Stimulated activated CD8-positive, alpha-beta memory T cell treated with anti-CD3 and anti-CD28 coated beads, Interleukin-15, amount 100 ng/mL, for 4 hours (primary cell): ENCODE results near the gene PLCG1.

ENCODE experiments used
- DNase-seq, 2 donors: peaks; one replicate each; pipeline ENCODE4 v3.0.0-alpha.2; 2020; ENCODE audit warnings: low read depth in 2 of 2

PLCG1 gene

DNA sequence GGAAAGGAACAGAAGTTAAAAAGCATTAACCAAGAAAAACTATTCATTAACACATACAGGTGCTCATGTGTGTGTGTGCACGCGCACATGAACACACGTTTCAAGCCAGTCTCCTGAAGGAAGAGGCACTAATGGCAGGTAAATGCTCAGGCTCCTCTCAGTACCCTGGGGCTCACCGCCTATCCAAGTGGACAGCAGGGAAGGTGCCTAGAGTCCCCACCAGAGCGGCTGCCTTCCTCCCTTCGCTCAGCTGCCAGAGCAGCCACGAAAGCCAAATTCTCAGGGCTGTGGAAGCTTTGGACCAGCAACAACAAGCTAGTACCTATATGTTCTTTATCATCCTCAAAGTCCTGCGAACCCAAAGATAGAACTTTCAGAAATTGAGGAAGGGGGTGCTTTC lies 42.6 kb downstream of the PLCG1 start:
- DNase-seq, result no peak

DNA sequence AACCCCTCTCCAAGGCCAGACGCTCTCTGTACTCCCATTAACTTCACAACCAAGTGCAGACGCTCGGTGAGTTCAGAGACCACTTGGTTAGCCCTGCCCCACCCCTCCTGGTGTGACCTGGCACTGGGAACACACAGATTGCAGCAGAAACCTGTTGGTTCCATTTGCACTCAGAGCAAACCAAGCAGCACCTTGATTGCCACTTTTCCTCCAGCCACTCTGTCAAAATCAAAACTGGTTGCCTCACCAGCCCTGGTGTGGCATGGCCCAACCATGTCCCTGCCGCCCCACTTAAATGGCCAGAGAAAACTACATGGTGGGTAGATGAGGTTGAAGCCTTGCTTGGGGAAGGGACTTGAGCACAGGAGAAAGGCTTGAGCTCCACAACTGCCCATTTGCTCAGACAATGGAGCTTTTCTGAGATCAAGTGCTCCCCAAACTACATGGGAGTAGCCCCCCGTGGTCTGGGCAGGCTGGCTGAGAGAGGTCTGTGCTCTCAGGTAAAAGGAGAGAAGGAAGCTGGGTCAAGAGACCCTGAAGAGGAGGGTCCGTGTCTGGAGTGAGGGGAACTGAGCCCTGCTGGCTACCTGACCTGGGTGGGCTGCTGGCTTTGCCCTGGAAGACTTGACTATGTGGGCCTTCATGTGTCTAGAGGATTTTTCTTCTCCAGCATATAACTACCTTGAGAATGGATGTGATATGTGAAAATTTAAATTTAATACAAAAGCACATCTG lies 43.4 kb downstream of the PLCG1 start:
- DNase-seq, result no peak

DNA sequence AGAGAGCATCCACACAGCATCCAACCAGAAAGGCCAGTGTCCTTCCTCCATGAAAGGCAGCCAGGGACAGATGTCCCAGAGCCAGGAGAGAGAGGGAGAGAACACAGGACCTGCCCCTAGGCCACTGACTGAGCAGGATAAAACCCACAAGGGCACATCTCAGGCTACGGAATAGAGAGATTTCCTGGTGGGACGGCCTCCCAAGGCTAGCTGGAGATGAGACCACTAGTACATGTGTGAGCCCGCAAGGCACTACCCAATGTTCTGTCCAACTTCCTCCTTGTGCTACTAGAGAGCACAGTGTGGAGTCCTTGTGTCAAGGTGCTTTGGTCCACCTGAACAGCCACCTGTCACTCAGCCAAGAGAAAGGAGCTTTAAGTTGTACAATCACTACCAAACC lies 44.2 kb downstream of the PLCG1 start:
- DNase-seq, result no peak

DNA sequence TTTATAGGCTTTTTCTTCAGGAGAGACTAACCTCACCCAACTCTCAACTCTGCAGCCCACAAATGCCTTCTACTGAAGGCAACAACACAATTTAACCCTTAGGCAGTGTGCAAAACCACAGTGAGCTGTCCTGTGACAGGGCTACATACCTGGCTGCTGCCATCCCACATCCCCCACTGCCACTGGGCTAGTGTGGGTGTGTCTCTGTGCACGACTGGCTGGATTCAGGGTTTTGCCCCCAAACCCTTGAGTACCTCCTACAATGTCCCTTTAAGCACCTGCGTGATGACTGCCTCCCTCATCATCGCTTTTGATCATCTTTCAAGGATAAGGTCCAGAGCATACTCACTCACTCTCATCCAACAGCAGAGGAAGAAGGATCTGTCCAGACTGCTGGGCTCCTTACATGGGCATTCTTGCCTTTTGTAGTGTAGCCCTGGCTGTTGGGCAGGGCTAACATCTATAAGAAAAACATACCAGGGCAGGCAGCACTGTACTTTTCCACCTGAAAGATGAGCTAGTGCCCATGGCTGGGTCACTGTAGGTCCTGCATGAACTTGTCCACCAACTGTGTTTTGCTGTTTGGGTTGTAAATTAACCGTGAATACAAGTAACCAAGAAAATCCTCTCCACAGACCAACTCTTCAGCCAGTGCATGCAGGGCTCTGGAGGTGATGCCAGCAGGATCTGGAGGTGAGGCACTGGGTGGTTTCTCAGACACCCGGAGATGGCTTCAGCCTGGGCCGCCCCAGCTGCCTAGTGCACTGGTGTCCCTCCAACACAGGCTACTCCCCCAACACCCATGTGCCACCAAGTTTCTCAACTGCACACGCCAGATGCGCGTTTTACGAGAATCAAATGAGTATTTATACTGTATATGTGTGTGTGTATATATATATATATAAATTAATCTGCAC lies 45.2 kb downstream of the PLCG1 start:
- DNase-seq, result no peak

- no peak for DNase-seq
Measured at GRCh38 chr20:41183391-41183790, 46.0 kb downstream of the PLCG1 start.

DNA sequence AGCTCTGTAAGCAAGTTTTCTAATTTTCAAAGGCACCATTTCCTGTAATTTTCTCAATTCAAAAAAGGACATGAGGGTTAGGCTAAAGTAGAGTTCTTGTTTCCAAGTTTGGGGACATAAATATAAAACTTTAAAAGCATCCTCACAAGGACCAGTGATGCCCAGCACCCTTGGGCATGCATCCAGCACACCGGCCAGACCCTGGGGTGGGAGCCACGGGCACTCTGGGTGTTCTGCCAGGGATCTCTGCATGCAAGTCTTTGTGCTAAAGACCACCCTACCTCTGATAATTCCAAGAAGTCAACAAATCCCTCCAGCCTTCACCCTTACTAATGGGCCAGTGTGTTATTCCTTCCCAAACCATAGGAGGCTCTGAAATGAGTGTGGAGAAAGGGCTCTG lies 46.5 kb downstream of the PLCG1 start:
- DNase-seq, result no peak

DNA sequence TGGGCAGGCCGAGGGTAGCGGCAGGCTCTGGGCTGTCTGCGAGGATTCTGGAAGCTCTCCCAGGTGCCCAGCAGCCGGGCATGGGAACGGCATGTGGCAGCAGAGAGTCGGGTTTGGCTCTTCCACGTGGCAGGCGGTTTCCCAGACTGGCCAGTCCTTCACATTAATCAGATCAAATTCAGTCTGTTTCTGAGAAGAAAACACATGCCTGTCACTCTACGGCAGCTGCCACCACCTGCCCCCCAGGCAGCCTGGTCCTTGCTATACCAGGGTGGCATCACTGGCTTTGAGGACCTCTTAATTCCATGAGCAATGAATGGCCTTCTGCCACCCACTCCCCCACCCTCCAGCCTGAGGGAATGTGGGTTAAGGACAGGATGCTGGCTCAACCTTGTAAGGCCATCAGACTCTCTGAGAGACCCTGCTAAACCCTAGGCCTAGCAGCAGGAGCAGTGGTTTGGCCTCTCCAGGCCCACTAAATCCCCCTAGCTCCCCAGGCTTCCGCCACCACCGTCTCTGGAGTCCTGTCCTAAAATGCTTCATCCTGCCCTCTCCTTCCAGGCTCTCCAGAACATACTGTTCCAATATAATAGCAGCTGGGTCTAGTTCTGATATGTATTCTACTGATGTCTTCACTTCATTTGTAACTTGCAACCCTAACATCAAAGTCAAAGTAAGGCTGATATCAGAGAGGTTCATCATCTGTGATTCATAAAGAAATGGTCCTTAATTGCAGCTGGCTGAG lies 47.8 kb downstream of the PLCG1 start:
- no peak for DNase-seq

DNA sequence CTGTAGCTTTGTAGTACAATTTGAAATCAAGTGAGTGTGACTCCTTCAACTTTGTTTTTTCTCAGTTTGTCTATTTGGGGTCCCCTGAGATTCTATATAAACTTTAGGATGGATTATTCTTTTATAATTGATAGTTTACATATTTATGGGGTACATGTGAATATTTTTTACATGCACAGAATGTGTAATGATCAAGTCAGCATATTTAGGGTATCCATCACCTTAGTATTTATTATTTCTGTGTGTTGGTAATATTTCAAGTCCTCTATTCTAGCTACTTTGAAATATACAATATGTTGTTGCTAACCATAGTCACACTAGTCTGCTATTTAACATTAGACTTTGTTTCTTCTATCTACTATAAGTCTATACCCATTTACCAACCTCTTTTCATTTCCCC lies 50.3 kb downstream of the PLCG1 start:
- DNase-seq, result no peak

DNA sequence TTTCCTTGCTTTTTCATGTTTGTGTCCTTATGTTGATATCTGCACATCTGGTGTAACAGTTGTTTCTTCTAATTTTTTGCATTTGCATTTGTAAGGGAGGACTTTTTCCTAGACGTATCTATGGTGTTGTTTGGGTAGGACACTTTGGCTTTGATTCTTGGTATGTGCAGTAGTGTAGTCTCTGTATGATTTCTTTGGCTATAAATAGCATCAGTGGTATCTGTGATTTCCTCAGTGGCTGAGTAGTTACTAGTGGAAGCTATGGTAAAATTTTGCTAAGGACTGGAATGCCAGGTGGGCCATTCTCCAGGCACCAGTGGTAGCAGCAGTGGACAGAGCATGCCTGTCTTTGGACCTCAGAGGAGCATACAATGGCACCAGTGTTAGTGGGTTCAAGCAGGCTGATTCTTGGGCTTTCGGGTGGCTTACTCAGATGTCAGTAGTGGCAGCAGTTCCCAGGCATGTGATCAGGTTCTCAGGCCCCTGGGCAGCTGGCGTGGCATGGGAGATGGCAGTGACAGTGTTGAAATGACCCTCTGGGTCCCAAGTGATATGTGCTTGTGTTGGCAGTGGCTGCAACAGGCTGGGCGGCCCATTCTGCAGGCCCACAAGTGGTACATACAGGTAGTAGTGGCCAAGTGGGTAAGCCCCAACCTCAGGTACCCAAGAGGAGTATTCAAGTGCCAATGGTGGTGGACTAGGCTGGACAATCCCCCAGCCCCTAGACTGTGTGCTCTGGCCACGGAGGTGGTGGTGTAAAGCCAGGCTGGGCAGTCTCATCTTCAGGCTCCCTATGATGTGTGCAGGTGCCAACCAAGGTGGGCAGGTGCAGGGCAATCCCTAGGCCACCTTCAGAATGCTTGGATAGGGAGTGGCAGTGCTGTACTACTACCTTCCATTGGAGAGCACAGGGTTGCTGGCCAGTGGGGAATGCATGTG lies 54.5 kb downstream of the PLCG1 start:
- DNase-seq, result no peak

DNA sequence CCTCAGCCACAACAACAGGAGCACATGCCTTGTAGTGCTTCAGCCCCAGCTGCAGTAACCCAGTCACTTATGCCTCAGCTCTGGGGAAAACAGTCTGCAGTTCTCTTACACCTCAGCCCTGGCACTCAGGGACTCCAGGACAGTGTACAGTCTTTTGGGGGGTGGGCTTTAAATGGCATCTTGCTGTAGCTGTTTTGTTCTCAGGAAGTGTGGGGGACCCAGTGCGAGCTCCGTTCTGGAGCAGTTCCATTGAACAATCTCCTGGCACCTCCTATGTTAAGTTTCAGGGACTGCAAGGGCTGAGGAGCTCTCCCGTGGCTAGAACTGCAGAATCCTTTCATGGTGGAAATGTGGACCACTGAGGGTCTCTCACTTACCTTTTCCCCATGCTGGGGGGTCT lies 55.2 kb downstream of the PLCG1 start:
- DNase-seq, result no peak

DNA sequence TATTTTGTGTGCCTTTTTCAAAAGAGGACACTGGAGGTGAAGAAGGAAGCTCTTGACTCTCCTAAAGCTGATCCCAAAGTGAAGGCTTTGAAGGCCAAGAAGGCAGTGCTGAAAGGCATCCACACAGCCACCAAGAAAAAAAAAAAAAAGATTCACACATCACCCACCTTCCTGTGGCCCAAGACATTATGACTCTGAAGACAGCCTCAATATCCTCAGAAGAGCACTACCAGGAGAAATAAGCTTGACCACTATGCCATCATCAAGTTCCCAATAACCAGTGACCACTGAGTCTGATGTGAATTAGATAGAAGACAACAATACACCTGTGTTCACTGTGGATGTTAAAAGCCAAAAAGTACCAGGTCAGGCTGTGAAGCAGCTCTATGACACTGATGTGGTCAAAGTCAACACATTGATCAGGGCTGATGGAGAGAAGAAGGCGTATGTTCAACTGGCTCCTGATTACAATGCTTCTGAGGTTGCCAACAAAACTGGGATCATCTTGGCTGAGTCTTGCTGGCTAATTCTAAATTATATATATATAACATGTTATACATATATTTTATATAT lies 59.4 kb downstream of the PLCG1 start:
- no peak for DNase-seq

GRCh38 chr20:41198443-41198842 lies 61.1 kb downstream of the PLCG1 start:
- no peak for DNase-seq

DNA sequence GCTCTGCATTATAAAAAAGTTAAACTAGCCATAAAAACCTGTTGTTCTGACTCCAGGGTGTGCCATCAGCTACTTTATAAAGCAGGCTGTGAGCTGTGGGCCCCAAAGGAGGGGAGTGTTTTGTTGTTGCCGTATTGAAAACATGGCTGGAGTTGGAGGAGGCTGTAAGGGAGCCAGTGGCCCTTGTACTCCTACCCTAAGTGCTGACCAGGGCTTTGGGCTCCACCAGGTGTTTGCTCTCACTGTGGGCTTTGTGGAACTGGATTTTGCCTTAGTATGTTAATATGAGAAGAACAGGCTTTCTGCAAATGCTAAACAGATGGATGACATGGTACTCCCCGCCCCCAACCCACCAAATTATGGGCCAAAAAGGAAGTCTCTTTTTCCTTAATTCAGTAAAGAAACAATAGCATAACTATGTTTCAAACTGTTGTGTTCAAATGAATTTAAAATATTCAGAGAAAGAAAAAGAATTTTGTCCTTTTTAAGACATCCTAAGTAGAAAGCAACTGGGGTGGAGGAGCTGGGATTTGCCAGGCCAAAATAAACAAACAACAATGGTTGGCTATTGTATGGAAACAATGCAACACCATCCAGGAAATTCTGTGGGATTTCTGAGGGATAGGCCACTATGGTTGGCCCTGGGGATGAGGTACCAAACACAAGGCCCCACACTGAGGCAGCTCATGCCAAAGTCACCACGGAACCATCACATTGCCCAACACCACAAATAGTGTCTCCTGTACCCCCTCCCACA lies 63.3 kb downstream of the PLCG1 start:
- no peak for DNase-seq

- DNase-seq, result no peak
Measured at GRCh38 chr20:41201760-41202159, 64.4 kb downstream of the PLCG1 start.

- no peak for DNase-seq
Measured at GRCh38 chr20:41202426-41202825, 65.1 kb downstream of the PLCG1 start.

DNA sequence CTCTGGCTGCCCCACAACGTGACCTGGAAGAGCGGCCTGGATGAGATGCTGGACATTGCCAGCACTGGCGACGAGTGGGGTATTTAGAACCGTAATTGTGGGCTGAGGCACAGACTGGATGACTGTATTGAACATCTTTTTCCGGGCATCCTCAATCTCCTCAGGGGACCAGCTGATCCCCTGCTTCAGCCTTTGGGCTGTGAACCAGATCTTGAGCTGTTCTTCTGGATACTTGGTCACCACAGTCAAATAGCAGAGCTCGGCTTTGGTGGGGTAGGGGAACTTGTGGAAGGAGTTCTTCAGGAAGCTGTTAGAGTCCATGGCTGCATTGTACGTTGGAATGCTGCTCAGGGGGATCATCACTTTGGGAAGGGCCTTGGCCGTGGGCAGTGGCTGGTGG lies 66.3 kb downstream of the PLCG1 start:
- no peak for DNase-seq

GRCh38 chr20:41204304-41205265 lies 67.2 kb downstream of the PLCG1 start:
- no peak for DNase-seq

DNA sequence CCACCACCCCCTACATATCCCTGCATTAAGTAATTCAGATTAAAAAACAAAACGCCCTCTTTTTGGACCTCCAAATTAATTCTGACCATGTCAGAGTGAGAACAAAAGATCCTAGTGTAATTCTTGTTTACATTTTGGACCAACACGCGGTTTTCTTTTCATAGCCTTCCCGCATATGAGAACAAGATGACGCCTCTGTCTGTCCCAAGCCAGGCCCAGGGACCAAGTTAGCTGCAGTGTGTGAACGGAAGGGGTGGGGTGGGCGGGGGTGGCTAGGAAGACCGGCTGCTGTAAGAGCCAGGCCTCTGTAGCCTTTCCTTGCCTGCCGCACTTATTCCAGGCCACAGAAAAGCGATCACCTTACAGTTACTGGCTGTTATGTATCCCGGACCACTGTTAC lies 68.0 kb downstream of the PLCG1 start:
- DNase-seq, result no peak
